NCI-H460 (cell line): ENCODE results near the gene WLS. TPM values are rescaled to one million over a fixed set of nuclear protein-coding genes. Genes with fewer than 3 reads are reported as not detected.

Source experiments
- DNase-seq: peaks from one replicate; pipeline ENCODE4 v3.0.0-alpha.2; 2016; ENCODE audit warnings: low read depth; ENCODE audit errors: extremely low read depth
- total RNA-seq: library from RNA; depleted of rRNA; stranded (reverse); fragments of >200 nt; shearing (Covaris generic); gene quantifications from 2 replicates; pipeline ENCODE4 v1.2.3, GENCODE V29; 2014

The WLS gene
- total RNA-seq, 1 experiment from 2014 or later, result 27.3 TPM

DNA sequence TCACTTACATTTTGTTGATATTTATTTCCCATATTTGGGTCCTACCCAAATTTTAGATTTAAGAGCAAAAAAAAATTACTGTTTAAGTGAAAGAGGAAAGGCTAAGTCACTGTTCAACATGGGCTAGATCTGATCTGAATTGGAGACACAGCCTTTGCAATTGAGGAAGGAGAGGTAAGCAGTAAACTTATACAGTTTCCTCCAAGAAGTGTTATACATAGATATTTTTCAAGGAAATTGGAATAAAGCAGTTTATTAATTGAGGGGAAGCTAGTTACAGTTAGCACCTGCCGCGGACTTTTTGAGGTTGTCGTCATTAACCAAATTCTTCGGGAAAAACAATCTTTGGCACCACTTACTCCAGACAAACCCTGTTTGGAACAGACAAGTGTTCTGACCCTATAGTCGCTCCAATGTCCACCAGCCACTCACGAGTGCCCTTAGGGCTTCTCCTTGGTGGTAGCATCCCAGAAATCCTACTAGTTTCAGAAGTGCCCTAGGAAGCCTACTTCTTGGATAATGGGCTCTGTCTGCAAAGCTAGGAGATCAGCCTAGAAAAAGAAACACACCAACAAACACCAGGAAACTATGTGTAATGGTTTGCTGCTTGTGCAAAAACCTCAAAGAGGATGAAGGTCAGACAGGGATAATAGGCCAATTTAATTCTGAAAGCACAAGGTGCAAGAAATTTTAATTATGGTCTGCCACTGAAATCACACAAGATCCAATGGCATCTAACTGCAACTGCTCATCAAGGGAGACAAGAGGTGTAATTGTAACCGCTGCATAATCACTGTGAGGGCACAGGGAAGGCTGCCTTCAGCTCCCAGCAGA, 2.5 kb downstream of the WLS start:
- DNase-seq, result no peak

DNA sequence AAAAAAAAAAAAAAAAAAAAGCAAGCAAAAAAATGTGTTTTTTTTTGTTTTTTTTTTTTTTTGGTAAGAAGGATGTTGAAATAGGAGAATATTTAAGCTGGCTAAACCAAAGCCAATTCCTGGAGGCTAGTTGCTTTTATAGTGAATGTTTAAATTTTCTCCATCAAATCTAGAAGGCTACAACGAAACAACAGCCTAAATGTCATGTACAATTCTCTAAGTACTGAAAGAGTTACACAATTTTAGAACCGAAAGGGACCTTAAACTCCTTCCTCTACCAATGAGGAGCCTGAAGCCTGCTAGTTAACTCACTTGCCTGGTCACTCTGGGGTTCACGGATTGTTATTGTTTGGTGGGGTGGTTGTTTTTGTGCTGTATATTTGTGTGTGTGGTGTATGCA, 3.5 kb downstream of the WLS start:
- DNase-seq, result no peak

DNA sequence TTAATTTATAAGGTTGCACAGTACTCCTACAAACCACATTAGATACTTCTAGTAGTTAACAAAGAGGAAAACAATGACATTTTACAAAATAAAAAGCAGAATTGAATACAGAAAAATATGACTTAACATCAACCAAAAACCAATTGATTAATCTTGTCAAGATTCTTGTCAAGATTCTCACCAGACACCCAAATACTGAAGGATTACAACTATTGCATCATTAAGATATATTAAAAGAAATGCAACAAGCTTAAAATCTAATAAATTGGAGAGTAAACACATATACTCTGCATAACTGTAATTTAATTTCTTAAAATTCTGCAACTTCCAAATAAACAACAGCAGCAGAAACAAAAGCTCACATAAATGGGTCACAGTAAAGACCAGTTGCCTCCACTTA, 4.7 kb downstream of the WLS start:
- no peak for DNase-seq

DNA sequence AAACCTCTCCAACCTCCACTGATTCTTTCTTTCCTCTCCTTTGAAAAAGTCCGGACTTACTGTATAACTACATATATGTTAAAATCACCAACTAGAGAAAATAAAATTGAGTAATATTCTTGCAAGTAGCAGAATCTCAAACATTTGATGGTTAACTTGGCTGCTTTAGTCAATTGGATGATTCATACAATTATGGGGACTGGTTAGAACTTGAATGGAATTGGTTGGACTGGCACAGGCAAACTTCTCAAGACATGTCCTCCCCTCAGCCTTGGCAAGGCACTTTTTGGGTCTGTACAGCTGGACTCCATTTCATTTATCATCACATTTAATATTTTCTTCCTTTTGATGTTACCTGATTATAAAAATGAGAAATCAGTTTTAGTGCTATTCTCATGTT, 6.5 kb downstream of the WLS start:
- DNase-seq, result no peak

DNA sequence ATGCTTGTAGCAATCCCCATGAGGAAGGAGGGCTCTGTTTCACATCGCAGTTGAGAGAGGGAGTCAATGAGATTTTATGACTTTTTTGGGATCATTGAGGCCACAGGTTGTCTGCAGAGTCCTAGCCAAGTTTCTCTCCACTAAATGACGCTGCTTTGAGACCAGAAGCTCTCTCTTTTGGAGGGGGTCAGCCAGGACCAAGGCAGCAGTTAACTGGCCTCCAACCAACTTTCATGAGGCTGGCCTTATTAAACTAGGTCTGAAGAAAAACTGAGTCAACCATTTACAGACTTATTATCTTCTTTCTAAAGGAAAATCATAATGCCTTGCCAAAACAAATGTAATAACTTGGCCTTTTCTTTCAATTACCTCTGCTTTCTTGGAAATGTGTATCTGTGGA, 8.6 kb downstream of the WLS start:
- no peak for DNase-seq

DNA sequence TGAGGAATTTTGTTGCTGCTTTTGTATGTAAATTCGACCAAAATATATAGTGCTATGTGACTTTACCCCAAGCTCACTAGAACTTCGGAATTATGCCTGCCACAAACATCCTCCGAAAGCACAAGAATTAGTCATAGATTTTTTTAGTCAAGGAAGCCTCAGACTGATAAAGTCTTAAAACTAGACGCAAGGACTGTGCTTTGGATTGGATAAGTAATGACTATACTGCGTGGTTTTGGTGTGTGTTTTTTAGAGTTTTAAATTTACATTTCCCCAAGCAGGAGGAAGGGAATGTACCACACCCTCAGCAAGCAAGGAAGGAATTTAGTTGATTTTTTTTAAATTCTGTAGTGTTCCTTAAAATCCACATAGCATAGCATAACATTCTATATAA, 10.3 kb downstream of the WLS start:
- DNase-seq, result no peak

DNA sequence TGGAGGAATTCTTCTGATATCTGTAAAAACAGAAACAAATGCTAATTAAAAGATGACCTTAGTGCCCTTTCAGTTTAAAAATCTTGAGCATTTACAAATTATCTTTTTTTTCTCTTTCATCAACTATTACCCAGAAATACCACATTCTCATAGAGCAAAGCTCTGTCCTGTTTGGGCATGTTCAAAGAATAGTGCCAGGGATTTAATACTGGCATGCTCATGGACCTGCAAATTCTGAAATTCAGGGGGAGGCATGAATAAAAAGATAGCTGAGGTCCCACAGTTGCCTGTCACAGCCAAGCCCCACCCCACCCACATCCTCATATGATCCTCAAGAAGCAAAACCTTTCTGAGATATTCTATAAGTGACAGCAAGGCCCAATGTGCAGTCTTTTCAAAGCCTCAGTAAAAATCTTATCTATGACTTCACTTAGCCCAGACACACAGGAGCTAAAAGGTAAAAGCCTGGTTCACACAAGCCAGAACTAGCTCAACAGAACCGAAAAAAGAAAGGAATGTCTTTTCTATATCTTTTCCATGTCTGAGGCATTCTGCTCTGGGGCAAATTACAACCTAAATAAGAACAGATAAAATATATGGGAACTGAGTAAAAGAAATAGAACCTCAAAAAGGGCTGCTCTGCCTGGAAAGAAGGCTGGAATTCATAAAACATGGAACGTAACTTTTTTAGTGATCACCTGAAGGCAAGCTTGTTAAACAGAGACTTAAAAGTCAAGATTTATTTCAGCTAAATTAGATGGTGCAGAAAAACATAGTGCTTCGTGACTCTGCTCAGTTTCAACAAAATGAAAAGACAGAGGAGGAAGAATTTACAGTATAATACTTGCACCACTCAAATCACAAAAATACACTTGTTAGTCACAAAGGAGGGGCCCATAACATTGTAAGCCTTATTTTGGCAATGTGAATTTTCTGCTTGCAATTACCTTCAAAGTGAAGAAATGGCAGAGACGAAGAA, 11.0 kb downstream of the WLS start:
- DNase-seq, result no peak

DNA sequence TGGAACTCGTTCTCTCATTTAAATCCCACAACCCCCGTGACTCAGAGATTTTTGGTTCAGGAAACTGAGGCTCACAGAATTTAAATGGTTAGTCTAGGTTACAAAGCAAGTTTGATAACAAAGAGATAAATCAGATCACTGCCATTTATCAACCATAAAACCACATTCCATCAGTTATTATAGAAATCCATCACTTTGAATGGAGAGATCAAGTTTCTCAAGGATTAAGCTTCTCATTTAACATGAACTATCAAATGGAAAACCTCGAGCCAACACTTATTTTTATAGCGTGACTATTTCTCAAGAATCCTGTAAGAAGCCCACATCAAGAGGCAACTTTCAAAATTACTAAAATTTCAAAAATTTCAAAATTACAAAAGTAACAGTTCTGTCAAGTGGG, 11.9 kb downstream of the WLS start:
- no peak for DNase-seq

DNA sequence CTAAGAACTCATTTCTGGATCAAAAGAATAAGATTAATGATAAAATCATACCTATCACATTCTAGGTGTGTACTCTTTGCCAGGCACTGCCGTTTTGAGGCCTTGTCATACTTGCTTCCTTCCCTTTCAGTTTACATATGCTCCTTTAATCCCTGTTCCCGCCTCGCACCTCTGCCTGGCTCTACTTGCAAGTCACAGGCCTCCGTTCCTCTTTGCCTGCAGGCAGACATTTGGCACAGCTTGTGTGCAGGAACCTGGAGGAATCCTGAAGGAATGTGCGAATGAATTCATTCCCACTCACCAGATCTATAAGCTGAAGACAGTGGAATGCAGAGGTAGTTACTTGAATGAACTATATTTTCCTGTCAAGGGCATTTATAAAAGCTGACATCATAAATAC, 13.8 kb downstream of the WLS start:
- no peak for DNase-seq

DNA sequence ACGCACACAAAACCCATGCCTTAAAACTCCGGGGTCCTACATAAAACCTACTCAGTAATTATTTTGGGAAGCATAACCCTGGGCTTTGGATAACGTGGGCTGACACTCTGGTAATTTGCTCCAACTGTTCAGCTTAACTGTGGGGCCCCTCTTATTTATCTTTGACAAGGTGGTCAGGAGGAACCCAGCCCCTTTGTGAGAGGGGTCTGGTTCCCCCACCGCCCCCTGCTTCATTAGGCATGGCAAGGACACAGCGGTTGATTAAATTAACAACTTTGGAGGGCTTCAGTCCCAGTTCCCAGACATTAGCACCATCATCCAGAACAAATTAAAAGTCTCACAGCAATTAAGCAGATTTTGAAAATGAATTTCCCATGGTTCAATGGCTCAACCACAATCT, 14.7 kb downstream of the WLS start:
- no peak for DNase-seq

DNA sequence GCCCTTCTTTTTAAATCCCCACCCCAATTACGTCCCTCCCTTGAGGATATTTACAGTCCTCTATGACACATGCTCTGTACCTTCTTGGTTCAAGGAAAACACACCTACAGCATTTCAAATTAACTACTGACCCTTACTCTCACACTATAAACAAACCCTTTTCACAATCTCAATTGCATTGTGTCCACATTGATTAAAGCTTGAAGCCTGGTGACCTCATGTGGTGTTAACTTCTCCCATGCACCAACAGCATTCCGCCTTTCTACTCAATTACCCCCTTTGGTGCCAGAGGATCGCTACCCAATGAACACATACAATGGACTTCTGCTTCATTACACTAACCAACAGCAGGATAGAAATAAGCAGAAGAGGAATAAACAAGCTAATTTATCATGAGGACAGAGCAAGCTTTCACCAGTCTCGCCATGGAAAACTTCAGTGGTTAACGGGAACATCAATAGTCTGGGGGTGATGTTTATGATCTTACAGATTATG, 15.2 kb downstream of the WLS start:
- DNase-seq, result no peak

DNA sequence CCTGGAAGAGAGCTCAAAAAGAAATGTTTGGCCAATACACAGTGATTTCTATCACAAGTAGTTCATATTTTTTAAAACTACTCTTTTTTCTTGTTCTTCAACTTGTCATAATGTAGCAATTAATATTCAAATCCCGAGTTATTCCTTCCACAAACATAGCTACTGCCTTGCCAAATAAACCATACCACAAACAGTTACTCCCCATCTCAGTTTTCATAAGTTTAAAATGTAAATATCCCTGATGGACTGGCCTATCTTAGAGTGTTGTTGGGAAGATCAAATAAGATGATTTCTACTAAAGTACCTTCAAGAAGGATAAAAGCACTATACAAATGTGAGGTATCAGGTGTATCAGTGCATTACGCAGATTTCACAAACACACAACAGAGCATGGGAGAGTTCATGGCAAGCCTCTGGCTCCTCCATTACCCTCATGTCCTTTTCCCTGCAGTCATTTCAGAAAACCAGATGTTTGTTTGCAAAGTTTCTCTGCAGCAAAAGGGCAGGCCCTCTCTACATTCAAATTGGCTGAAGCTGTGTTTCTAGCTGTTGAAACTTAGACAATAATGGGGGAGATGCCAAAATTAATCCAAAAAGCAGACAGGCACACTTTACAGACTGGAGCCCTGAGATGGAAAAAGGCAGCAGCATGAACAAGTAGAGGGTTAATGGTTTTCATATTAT, 16.1 kb downstream of the WLS start:
- no peak for DNase-seq

DNA sequence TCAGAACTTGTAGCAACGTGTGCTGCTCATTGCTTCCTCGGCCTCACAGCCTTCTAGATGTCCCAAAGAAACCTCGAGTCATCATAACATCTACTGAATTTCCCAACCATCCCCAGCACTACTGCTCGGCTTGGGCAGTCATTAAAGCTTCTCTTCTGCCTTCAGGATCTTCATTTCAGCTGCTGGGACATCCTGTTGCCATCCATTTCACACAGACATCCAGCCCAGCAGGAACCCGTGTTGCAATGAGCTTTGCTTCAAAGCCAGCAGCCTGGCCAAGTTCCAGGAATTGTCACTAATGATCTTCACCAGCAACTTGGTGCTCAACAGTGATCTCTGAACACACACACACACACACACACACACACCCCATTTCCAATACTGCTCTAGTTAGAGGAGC, 18.5 kb downstream of the WLS start:
- DNase-seq, result no peak

DNA sequence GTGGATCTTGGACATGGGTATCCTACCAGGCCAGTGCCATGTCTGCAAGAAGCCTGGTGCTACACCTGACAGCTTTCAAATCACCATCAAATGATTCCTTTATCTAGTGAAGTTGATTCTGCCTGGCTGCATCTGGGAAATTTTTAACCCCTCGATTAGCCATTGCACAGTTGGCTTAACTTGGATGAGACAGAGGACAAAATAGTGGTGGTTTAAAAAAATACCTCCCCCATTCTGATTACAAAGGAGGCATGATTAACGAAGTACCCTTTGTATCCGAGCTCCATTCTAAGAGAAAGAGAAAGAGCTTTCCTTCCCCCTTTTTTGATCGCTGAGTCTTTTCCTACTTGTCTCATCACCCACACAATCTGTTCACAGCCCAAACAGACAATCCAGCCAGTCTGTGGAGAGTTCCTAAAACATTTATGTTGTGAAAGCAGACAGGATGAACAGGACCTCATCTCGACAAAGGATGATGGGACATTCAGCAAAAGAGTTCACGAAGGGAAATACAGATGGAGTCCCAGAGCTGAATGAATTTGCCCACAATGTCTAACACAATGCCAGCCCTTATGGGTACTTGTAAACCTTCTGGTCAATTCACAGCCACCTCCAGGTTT, 20.5 kb downstream of the WLS start:
- no peak for DNase-seq

DNA sequence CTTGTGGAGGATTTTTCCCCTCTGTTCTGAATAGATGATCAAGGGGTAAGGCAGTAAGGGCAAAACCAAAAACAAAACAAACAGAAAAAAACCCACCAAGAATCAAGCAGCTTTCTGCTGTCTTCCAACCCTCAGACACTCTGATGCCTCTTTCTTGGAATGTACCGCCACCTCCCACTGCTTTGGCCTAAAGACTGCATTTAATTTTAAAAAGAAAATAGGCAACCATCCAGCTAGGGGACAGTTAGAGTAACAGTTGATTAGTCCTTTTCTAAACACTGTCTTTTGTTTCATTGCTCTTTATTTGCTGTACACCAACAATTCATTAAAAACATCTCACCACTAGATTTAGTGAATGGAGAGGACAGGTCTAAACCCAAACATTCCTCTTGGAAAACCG, 21.5 kb downstream of the WLS start:
- no peak for DNase-seq

DNA sequence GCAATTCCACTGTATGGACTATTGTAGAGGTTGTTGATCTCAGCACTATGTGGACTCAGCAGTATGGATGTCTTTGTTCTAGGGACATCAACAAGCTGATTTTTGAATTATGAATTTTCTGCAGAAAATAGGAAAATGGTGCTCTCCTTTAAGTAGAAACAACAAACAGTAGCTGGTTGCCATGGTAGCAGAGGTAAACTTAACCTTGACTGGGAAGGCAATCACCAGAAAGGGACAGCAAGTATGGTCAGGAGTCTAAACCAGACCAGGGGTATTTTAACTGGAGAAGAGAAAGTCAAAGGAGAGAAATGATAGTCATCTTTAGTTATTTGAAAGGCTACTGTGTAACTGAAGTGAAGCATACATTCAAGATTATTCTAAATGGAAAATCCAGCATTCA, 22.3 kb downstream of the WLS start:
- DNase-seq, result no peak

DNA sequence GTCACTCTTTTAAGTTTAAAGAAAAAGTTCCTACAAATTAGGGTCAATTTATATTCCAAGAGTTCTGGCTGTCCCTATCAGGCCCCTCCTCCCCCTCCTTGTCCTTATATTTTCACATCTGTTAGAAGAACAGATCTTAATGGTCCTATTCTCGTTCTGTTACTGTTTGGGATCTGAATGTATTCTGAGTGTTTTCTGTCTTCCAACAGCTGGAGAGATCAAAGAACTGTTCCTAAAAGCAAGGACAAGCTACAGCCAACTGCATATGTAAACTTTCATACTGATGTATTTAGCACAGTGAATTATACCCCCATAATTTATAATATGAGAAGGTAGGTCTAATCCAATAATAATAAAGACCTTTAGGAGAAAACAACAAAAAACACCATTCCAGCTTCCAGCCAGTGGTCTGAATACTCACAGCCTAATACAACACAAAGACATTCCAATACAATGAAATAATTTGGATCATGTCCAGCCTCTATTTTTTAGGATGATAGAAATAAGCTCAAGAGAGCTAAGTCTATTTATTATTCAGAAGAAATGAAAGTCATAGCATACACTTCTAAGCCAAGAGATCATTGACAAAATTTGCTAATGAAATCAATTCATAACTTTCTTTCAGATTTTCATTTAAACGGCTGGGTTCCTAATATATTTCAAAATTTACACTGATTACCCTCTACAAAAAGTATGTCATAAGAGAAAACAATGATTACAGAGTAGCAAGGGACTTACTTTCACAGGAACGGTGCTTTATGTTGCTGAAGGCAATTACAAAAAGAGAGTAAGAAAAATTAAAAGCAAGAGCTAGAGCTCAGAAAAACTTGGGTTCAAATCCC, 25.3 kb downstream of the WLS start:
- no peak for DNase-seq

DNA sequence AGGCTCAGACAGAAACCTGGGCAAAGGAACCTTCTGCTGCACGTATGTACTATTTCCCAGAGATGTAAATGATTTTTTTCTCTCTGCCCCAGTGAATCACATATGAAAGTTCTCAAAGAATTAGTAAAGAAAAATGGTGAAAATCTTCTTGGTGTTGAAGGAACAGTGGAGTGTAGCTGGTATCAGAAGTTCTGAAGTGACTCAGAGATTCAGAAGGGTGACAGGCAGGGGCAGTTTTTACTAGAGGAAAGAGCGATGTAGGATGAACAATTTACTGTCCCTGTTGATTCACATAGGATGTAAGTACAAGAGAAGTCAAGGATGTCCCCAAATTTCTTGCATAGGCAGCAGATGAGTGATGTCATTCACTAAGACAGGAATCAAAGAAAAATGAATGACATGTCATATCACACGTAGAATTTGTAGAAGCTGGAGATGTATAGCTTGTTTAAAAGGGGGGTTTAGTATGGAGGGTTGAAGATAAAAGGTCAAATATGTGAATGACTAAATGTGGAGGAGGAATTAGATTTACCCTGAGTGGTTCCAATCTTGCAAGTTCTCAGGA, 26.4 kb downstream of the WLS start:
- no peak for DNase-seq

DNA sequence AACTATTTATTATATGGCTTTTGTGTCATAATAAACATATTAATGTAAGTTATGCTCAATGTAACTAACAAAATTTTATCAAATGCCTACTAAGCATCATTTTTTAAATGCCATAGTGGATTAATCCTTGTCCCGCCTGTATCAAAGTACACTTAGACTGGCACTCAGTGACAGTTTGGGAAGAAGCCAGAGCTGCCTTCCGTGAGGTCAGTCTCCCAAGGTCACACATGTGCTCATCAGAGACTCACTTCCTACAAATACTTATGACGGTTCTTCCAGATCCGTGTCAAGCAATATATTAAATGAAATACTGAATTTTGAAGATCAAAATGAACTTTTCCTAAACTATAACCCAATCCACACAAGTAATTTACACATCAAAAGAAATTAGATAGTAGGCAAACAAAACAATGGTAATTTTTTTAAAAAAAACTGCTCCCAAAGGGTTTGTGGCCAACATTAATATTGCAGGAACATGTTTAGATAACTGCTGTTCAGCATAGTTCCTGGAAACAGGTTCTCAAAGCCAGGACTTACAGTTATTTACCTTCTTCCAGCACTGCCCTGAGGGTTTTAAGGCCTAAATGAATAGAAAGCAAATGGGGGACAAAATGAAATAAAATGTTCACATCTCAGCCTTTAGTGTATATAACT, 27.2 kb downstream of the WLS start:
- no peak for DNase-seq
